Esophagus squamous epithelium (tissue), 5 donors: ENCODE data around the gene THNSL1. TPM values are rescaled to one million over a fixed set of nuclear protein-coding genes. Genes with fewer than 3 reads are reported as not detected.

ENCODE experiments used
- DNase-seq: peaks from one replicate; lab custom pipeline; 2025; lab: John Stamatoyannopoulos, UW
- H3K27ac ChIP-seq, 4 donors: fragments of 200-600 bp; sonication (generic); one replicate each; pipeline ENCODE4 v1.5.1; 2016 to 2019; ENCODE audit warnings: mild to moderate bottlenecking in 1 of 4
- H3K27me3 ChIP-seq, 4 donors: fragments of 200-600 bp; sonication (generic); 1 replicate in 3 of 4; 2 replicates in 1 of 4; pipeline versions ENCODE4 v1.5.1 to v1.6.0; 2017 to 2021; ENCODE audit warnings: antibody characterized with exemption in 1 of 4
- H3K36me3 ChIP-seq, 3 donors: fragments of 200-600 bp; sonication (generic); one replicate each; pipeline ENCODE4 v1.5.1; 2016 to 2019
- H3K4me1 ChIP-seq, 3 donors: fragments of 200-600 bp; sonication (generic); one replicate each; pipeline ENCODE4 v1.5.1; 2017 to 2019
- H3K4me3 ChIP-seq, 4 donors: fragments of 200-600 bp; sonication (generic); 1 replicate in 3 of 4; 2 replicates in 1 of 4; pipeline ENCODE4 v1.5.1; 2016 to 2019; ENCODE audit warnings: mild to moderate bottlenecking in 2 of 4, moderate library complexity in 1 of 4
- H3K9me3 ChIP-seq, 3 donors: fragments of 200-600 bp; sonication (generic); one replicate each; pipeline ENCODE4 v1.5.1; 2016 to 2019
- CTCF ChIP-seq, 6 experiments: fragments of 450-650 bp in 4 of 6; fragments of 200-600 bp in 2 of 6; sonication (generic) in 2 of 6; IDR thresholded peaks; one replicate each; pipeline ENCODE4 v1.5.1; 2016 to 2019; ENCODE audit warnings: antibody characterized with exemption in 6 of 6, mild to moderate bottlenecking in 4 of 6, moderate library complexity in 4 of 6
- POLR2A ChIP-seq, 4 donors: fragments of 450-650 bp; IDR thresholded peaks; one replicate each; pipeline ENCODE4 v1.6.1; 2017; ENCODE audit warnings: antibody characterized with exemption in 4 of 4, mild to moderate bottlenecking in 4 of 4, moderate library complexity in 3 of 4
- WGBS, 2 donors: methylation state at CpG; one replicate each; pipeline ENCODE4 v1.1.5; 2018; 5-methylcytosine and 5-hydroxymethylcytosine counted together
- intact Hi-C: fragments of 100-400 bp; cut with DNase I; formaldehyde crosslinking; loops from one replicate; pipeline ENCODE4 v1.15.0; 2022
- total RNA-seq, 4 donors: library from RNA; depleted of rRNA; stranded (reverse); fragments of >200 nt; gene quantifications; one replicate each; pipeline ENCODE4 v1.1.0, GENCODE V29; 2016
- donor health status: DM: yes; HTN: yes; CAD: no.

Gene THNSL1
- total RNA-seq, 4 donors from 2014 or later, result 1.0 to 3.0 (median 1.7) TPM

- TF ChIP-seq POLR2A (IDR thresholded peaks at IDR 0.05) (no peak), CTCF (IDR thresholded peaks at IDR 0.05) (no peak)
- no peak overlapping the region for H3K4me3 ChIP-seq
- WGBS, 2 donors, result 92 to 95% methylated on average over 4 of the region's 4 CpGs
- no peaks in the 10 kb centered on the region for H3K4me1 ChIP-seq
- DNase-seq, result no peak
- no peaks in the 10 kb centered on the region for H3K27me3 ChIP-seq
- H3K36me3 ChIP-seq, result no peaks in the 10 kb centered on the region
- H3K9me3 ChIP-seq, result no peaks in the 10 kb centered on the region
- no peak overlapping the region for H3K27ac ChIP-seq
- intact Hi-C loops, result no loop called here
Measured at GRCh38 chr10:24983130-24983529, 33.3 kb upstream of the THNSL1 start.

DNA sequence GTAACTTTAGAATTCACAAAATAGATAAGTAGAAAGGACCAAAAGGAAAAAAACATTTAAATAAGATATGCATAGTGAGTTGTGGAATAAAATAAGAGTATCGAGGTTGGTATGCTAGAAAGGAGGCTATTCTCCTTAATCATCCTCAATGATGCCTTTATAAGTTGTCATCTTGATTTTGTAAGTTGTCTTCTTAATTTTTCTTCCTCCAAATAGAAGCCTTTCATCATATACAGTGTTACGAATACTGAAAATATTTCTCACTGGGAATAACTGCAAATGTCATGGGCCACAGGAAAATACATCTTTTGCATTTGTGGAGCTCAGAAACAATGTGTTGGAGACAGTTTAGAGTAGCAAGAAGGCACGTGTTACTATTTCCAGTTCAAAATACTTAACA, 32.5 kb upstream of the THNSL1 start:
- Histone ChIP-seq H3K27me3 (no peaks in the 10 kb centered on the region), H3K27ac (no peak overlapping the region), H3K4me1 (no peaks in the 10 kb centered on the region), H3K4me3 (no peak overlapping the region), H3K36me3 (no peaks in the 10 kb centered on the region), H3K9me3 (no peaks in the 10 kb centered on the region)
- TF ChIP-seq CTCF (IDR thresholded peaks at IDR 0.05) (no peak), POLR2A (IDR thresholded peaks at IDR 0.05) (no peak)
- 75 to 79% methylated on average over 3 of the region's 3 CpGs for WGBS, 2 donors
- intact Hi-C loops, result no loop called here
- DNase-seq, result no peak

- H3K36me3 ChIP-seq, result no peaks in the 10 kb centered on the region
- intact Hi-C loops, result no loop called here
Measured at GRCh38 chr10:24984906-24985305, 31.5 kb upstream of the THNSL1 start.

DNA sequence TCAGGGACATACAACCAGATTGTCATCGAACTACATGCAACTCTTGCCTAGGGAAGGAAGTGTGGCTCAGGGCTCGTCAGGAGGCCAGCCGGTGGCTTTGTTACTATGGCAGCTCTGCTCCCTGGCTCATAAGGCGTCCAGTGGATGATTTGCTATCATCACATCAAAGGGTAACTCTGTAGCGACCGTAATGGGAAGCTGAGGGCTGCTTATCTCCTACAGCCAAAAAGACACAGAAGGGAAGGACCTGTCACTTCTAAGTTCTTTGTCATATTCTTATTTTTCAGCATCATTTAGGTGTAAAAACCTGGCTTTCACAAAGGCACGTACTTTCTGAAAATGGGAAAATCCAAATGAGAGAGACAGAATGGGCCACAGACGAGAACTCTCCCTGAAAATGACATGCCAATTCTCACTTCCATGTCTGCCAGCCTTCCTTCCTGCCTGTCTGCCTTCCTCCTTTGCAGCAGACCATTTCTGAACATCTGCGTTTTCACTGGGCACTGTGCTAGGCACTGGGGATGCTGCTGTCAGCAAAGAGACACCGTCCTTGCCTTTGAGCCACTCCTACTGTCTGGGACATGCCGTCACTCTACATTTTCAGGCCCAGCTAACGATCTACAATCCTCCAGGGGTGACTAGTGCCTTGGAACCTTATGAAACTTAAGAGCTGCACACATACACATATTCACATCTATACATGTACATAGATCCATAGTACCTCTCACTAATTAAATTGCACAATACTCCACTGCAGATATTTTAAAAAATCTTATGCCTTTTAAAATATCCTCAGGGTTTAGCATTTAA, 27.4 kb upstream of the THNSL1 start:
- intact Hi-C loops, result no loop called here
- no peak for DNase-seq
- H3K36me3 ChIP-seq, result no peaks in the 10 kb centered on the region
- no peaks in the 10 kb centered on the region for H3K27me3 ChIP-seq
- WGBS, 2 donors, result 62 to 71% methylated on average over 10 to 12 of the region's 12 CpGs
- H3K27ac ChIP-seq, result no peak overlapping the region
- H3K4me1 ChIP-seq, result no peaks in the 10 kb centered on the region
- no peak overlapping the region for H3K4me3 ChIP-seq
- H3K9me3 ChIP-seq, result no peaks in the 10 kb centered on the region
- no peak for TF ChIP-seq CTCF (IDR thresholded peaks at IDR 0.05)
- TF ChIP-seq POLR2A (IDR thresholded peaks at IDR 0.05), result no peak

More at GRCh38 chr10:24984906-24985305, 31.5 kb upstream of the THNSL1 start:
- no peaks in the 10 kb centered on the region for H3K4me1 ChIP-seq
- 47 to 54% methylated on average over 3 of the region's 3 CpGs for WGBS, 2 donors
- DNase-seq, result no peak
- H3K27ac ChIP-seq, result no peak overlapping the region
- no peak overlapping the region for H3K4me3 ChIP-seq
- no peaks in the 10 kb centered on the region for H3K9me3 ChIP-seq
- TF ChIP-seq POLR2A (IDR thresholded peaks at IDR 0.05) (no peak), CTCF (IDR thresholded peaks at IDR 0.05) (no peak)
- no peaks in the 10 kb centered on the region for H3K27me3 ChIP-seq

GRCh38 chr10:24989867-24990266, 26.5 kb upstream of the THNSL1 start:
- no peak for DNase-seq
- Histone ChIP-seq H3K27me3 (no peaks in the 10 kb centered on the region), H3K36me3 (no peaks in the 10 kb centered on the region), H3K27ac (no peak overlapping the region), H3K4me1 (no peaks in the 10 kb centered on the region), H3K4me3 (no peak overlapping the region), H3K9me3 (no peaks in the 10 kb centered on the region)
- intact Hi-C loops, result no loop called here
- WGBS, 2 donors, result 3 to 16% methylated on average over 1 of the region's 1 CpG
- peak in 2 of 6 experiments; percentile 20 to 25 for TF ChIP-seq CTCF (IDR thresholded peaks at IDR 0.05)
- TF ChIP-seq POLR2A (IDR thresholded peaks at IDR 0.05), result no peak
